Stimulated activated CD4-positive, alpha-beta T cell treated with anti-CD3 and anti-CD28 coated beads, Interleukin-4, amount 100 ng/mL, for 24 hours (primary cell): Measurements from ENCODE around the gene PMFBP1.
"Not testable (repeated sequence)": the region's sequence is repeated elsewhere in the genome, so short reads cannot be mapped to it uniquely, and the experiment has no call there.

Source experiments
- DNase-seq: peaks from one replicate; pipeline ENCODE4 v3.0.0-alpha.2; 2020

The PMFBP1 gene

DNA sequence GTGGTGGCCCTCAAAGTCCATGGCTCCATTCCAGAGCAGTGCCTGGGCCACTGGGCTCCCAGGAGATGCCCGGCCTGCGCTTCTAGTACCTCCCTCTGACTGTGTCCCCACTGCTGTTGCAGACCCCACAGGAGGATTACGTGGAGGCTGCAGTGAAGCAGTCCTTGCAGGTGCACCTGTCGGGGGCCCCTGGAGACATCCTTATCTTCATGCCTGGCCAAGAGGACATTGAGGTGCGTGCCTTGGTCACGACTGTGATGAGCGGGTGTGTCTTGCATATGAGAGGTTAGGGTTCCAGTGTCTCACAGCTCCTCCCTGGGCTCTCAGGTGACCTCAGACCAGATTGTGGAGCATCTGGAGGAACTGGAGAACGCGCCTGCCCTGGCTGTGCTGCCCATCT is 67.0 kb downstream of the PMFBP1 start:
- DNase-seq = no peak

DNA sequence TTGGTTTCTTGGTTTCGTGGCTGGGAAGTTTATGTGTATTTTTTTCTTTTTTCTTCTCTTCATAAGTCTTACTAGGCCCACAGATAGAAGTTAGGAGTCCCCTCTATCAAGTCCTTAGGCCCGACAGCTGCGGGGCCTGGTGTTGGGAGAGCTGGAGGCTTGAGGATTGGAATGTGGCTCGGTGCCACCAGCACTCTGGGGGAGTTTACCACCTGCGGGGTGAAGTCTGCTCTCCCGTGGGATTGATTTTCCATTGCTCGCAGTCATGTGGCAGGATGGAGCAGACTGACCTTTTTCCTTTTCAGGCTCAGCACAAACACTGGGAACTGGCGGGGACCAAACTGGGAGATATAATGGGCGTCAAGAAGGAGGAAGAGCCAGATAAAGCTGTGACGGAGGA is 70.8 kb downstream of the PMFBP1 start:
- DNase-seq = no peak

DNA sequence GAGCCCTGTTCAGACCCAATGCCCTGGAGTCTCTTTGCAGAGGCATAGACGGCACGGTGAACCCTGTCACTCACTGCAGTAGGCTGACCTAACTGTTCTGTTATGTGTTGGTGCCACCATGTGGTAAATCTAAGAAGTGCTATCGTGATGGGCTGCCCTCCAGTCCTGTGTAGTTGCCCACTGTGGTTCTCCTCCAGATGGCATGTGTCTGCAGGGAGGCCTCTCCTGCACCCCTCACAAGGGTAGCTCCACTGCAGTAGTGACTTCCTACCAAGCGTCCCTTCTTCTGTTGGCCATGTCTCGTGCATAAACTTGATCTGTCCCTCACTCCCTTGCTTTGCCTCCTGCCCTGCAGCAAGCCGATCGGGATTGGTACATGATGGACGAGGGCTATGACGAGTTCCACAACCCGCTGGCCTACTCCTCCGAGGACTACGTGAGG is 72.6 kb downstream of the PMFBP1 start:
- peak; percentile 53 for DNase-seq

DNA sequence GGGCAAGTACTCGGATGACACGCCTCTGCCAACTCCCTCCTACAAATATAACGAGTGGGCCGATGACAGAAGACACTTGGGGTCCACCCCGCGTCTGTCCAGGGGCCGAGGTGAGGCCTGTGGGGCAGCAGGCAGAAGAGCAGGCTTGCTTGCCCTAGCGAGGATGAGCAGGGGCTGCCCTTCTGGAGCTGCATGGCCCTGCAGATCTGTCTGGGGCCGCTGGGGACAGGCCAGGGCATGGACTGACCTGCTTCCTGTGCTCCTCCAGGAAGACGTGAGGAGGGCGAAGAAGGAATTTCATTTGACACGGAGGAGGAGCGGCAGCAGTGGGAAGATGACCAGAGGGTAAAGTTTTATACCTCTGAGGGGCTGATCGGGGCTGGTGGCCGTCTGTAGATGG is 73.0 kb downstream of the PMFBP1 start:
- no peak for DNase-seq

DNA sequence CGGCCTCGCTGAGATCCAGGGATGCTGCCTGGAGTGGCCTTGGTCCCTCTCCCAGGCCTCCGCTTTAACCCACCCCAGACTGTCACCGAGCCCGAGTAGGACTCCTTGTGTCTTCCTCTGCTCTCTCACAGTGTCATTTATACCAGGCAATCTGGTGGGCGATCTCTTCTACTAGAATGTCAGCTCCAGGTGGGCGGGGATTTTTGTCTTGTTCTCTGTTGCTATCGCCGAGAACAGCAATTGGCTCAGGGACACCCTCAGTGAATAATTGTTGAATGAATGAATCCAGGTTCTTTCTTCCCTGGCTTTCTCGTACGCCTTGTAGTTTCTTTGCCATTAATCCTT is 77.7 kb downstream of the PMFBP1 start:
- DNase-seq = peak; percentile 72

DNA sequence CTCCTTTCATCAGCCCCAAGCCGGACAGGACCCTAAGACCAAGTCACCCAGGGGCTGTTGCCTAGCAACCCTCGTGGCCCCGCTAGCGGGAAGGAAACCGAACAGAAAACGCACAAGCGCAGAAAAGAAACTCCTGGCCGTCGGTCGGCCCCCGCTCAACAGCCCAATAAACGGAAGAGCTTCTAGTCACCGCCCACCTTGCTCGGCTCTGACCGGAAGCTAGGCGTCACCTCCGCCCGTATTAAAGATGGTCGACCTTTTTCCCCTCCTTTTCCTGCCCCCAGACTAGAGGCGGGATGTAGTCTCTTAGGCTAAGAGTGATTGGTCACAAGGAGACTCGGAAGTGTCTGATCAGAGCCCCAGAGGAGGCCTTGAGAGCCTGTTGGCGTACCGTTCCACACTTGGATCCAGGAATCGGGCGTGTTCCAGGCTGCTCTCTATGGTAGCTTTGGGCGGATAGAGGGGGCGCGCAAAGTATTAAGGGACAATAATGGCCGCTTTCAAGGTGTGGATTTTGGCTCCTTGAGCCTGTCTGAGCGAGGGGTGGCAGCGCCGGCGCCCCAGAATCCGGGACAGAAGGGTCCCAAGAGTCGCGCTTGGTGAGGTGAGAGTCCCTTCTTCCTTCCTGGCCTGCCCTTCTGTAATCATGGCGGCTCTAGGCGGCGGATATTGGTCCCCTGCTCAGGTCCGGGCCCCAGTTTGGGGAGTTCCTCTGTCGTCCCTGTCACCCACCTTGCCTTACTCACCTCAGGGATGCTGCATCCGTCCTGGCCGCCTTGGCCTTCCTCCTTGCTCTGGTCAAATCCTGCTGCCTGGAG is 78.3 kb downstream of the PMFBP1 start, which contains the start of the genes DHX38 and TXNL4B:
Gene DHX38 (plus strand): TSS at position 400 of the 818 bp plus-strand sequence. CDS start 2,311 bp downstream, outside the sequence.
Gene TXNL4B (minus strand): TSS at position 173 of the 818 bp plus-strand sequence. CDS start 2,871 bp downstream, outside the sequence.
- peak; percentile 93 for DNase-seq

DNA sequence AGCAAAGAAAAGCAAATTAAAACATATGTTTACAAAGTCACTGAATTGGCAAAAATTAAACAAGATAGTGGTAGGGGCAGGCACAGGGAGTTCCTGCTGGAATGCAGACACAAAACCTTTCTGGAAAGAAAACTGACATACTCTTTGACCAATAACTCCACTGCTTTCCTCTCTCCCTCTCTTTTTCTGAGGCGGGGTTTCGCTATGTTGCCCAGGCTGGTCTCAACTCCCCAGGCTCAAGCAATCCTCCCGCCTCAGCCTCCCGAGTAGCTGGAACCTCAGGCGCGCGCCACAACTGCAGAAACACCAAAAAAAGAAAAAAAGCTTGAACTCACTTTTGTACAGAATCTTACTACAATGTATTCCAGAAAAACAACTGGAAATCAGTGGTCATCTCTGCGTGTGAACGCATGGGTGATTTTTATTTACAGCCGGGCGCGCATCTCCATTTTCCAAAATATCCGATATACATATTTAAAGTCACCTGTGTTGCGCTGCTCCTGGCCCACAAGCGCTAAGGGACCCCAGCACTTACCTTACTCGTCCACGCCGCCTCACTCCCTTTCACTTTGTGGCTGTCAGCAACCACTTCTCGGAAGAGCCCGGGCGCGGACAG is 79.0 kb downstream of the PMFBP1 start:
- DNase-seq = no peak

DNA sequence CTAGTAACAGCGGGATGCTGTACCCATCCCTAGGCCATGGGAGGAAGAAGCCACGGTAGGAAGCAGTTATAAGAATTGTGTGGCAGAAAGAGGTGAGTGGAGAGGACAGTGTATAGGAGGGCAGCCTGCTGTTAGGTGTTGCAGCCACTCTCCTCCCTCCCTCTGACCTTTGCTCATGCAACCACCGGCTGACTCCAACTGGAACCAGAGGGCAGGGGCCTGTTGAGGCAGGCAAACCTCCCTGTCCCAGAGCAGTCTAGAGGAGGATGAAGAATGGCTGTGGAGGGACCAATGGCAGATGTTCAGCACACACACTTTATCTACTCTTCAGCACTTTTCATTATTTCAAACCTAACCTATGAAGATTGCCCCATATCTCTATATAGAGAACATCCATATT is 80.7 kb downstream of the PMFBP1 start:
- no peak for DNase-seq

DNA sequence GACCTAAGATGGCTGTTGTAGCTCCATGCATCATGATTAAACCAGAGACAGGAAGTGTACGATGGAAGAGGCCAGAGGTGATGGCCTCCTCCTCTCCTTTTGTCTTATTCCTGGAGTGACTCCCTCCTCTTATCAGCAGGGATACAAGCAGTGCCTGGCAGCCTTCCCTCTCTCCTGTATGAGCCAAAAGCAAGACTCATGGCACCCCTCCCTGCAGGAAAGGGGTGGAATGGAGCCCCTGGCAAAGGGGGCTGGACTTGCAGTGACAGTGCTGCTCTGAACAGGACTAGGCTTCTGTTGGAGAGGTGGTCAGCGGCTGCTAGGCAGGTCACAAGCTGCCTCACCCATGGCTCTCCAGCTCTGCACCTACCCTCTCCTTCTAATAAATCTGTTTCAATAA is 87.0 kb downstream of the PMFBP1 start:
- DNase-seq = no peak

DNA sequence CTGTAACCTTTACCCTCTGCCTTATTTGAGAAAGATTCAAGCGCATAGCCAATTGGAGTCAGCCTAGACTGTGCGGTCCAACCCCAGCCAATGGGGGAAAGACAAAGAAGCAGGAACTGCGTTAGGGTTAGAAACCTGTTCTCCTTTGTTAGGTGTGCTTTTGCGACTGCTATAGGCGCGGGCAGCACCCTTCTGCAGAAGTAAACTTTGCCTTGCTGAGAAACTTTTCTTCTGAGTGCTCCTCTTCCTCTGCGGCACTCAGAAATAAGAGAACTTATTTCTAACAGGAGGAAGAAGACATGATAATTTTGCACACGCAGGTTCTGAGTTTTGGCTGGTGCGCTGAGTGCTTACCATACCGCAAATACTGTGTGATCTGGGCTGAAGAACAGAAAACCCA is 87.5 kb downstream of the PMFBP1 start:
- DNase-seq = no peak

DNA sequence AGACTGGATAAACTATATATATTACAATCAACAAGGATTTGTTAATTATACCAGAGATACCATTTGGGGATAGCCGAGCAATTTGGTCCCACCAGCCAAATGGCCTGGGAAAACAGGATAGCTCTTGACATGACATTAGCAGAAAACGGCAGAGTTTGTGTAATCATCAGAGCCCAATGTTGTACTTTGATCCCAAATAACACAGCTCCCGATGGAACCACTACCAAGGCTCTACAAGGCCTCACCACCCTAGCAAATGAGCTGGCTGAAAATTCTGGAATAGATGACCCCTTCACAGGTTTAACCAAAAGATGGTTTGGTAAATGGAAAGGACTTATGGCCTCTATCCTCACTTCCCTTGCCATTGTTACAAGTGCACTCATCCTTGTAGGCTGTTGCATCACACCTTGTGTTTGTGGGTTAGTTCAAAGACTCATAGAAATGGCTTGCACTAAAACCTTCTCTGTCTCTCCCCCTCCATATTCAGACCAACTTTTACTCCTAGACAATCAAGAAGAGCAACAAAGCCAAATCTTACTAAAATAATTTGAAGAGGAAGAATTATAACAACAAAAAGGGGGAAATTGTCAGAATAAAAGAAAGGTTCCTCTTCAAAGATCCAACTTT is 88.1 kb downstream of the PMFBP1 start:
- no peak for DNase-seq

DNA sequence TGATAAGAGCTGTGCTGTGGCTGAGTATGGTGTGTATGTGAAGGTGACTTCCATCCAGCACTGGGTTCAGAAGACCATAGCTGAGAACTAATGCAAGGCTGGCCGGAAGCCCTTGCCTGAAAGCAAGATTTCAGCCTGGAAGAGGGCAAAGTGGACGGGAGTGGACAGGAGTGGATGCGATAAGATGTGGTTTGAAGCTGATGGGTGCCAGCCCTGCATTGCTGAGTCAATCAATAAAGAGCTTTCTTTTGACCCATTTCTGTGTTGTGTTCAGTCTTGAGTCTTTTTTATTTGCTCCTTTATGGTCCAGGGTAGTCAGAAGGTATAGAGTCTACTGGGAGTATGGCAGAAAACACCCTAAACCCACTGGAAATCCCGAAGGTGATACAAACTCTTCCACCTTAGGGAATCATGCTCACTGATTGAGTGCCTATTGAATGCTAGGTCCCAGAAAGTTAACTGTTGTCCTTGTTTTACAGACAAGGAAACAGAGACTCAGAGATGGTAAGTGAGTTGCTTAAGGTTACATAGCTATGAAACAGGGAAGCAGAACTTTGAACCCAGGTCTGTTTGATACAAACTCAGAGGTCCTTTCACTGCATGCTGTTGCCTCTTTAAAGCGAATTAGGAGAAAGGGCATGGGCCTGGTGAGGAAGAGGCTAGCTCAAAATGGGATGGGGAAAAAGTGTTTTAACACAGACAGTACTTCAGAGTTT is 94.8 kb downstream of the PMFBP1 start:
- DNase-seq = not testable (repeated sequence)

DNA sequence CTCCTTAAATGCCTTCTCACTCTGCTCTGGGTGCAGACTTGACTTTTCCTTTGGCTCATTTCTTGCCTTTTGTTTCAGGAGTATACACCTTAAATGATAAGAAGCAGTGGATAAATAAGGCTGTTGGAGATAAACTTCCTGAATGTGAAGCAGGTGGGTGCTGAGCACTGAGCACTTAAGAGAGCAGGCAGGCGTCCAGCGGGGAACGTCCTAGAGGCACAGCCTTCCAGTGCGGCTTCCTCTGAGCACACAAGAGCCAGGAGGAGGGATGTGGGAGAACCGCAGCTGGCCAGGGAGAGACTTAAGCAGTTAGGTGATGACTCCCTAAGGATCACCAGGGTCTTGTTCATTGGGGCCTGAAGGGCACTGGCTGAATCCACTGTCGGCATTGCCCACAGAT is 96.9 kb downstream of the PMFBP1 start:
- not testable (repeated sequence) for DNase-seq

DNA sequence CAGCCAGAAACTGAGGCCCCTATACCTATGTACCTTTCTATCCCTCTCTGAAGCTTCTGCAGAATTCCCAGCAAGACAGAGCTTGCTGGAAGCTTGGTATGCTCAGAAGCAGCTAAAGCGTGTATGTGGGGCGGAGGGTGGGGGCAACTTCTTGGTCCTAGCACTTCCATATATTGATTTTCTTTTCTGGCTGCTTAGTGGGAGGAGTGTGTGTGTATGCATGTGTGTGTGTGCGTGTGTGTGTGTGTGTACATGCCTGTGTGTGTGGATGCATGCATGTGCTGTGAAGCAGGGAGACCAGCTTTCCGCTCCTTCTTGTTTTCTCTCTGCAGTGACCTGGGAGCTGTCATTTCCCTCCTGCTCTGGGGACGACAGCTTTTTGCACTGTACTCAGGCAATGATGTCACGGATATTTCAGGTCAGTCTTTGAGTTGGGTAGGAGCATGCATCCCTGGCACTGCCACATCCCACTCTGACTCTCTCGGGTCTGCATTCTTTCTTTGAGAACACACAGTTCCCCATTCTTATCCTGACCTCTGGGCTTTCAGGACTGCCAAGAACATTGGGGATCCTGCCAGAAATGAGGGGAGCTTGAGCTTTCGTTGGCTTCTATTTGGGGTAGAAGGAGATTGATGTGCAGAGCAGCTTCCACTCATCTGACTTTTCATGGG is 98.3 kb downstream of the PMFBP1 start:
- no peak for DNase-seq

DNA sequence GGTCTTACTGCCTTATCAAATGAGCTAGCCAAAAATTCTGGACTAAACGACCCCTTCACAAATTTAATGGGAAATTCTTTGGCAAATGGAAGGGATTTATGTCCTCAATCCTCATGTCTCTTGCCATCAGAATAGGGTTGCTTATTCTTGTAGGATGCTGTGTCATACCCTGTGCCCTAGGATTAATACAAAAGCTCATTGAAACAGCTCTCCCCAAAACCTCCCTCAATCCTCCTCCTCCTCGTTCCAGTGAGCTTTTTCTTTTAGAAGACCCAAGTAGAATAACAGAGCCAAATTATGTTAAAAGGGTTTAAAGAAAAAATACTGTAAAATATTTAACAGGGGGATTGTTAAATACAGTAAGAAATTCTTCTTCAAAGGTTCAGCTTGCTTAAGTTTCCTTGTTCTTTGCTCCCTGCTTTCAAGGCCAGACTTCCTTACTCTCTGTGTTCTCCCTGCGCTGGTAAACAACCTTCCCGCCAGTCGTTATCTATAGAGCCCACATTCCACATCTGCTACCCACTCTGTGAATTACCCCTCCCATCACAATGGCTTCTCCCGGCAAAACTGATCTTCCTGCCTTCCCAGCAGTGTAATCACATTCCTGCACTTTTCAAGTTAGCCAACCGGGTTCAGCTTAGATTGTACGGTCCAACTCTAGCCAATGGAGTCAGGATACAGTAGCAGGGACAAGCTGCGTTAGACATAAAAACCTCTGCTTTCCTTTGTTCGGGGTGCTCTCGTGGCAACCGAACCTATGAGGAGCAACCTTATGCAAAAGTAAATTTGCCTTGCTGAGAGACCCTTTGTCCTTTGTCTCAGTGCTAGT is 99.2 kb downstream of the PMFBP1 start:
- no peak for DNase-seq
